H9 (cell line): ENCODE results near the gene PIP5K1C. TPM values are rescaled to one million over a fixed set of nuclear protein-coding genes. Genes with fewer than 3 reads are reported as not detected.

Source experiments
- DNase-seq: peaks from one replicate; pipeline ENCODE4 v3.0.0-alpha.2; 2017
- H2AFZ ChIP-seq: one replicate; pipeline ENCODE4 v1.6.1; 2013; ENCODE audit warnings: mild to moderate bottlenecking, low read length, control low read depth, moderate library complexity
- H2AK5ac ChIP-seq: 2 replicates; pipeline ENCODE4 v1.6.1; 2013; ENCODE audit warnings: low read length, control low read depth, mixed read lengths; ENCODE audit not compliant: insufficient read length
- H2BK120ac ChIP-seq: one replicate; pipeline ENCODE4 v1.6.1; 2013; ENCODE audit warnings: low read depth, mild to moderate bottlenecking, low read length, control low read depth, inconsistent platforms; ENCODE audit not compliant: poor library complexity, severe bottlenecking
- H2BK12ac ChIP-seq: 2 replicates; pipeline ENCODE4 v1.6.1; 2013; ENCODE audit warnings: low read length, control low read depth, mixed read lengths, low read depth; ENCODE audit not compliant: insufficient read length
- H2BK15ac ChIP-seq: 2 replicates; pipeline ENCODE4 v1.6.1; 2013; ENCODE audit warnings: low read depth, low read length, control low read depth
- H2BK20ac ChIP-seq: one replicate; pipeline ENCODE4 v1.6.1; 2013; ENCODE audit warnings: low read depth, mild to moderate bottlenecking, low read length, control low read depth, inconsistent platforms; ENCODE audit not compliant: poor library complexity, severe bottlenecking
- H2BK5ac ChIP-seq: 2 replicates; pipeline ENCODE4 v1.6.1; 2013; ENCODE audit warnings: low read length, control low read depth, mixed read lengths; ENCODE audit not compliant: insufficient read length
- H3K14ac ChIP-seq: 2 replicates; pipeline ENCODE4 v1.6.1; 2013; ENCODE audit warnings: low read length, control low read depth; ENCODE audit not compliant: insufficient read depth
- H3K18ac ChIP-seq: 2 replicates; pipeline ENCODE4 v1.6.1; 2013; ENCODE audit warnings: low read depth, mild to moderate bottlenecking, mixed read lengths, low read length, control low read depth; ENCODE audit not compliant: insufficient read length
- H3K23ac ChIP-seq: 2 replicates; pipeline ENCODE4 v1.6.1; 2013; ENCODE audit warnings: low read length, control low read depth, mixed read lengths, low read depth; ENCODE audit not compliant: insufficient read length
- H3K23me2 ChIP-seq: 2 replicates; pipeline ENCODE4 v1.6.1; 2013; ENCODE audit warnings: low read depth, mild to moderate bottlenecking, mixed read lengths, low read length, control low read depth; ENCODE audit not compliant: insufficient read length, poor library complexity, severe bottlenecking
- H3K27ac ChIP-seq: 2 replicates; pipeline ENCODE4 v1.5.1; 2013; ENCODE audit warnings: low read length, control low read depth, mixed read lengths, low read depth; ENCODE audit not compliant: insufficient read length
- H3K27me3 ChIP-seq: 2 replicates; pipeline ENCODE4 v1.6.1; 2013; ENCODE audit warnings: low read length, control low read depth, inconsistent platforms; ENCODE audit not compliant: insufficient read depth
- H3K4ac ChIP-seq: 2 replicates; pipeline ENCODE4 v1.6.1; 2013; ENCODE audit warnings: low read depth, mild to moderate bottlenecking, control low read depth, inconsistent platforms, low read length, moderate library complexity
- H3K4me1 ChIP-seq: 2 replicates; pipeline ENCODE4 v1.6.1; 2013; ENCODE audit warnings: low read length, control low read depth, inconsistent platforms; ENCODE audit not compliant: insufficient read depth
- H3K4me2 ChIP-seq: 2 replicates; pipeline ENCODE4 v1.6.1; 2013; ENCODE audit warnings: low read length, control low read depth, mixed read lengths; ENCODE audit not compliant: insufficient read length, insufficient read depth
- H3K56ac ChIP-seq: 2 replicates; pipeline ENCODE4 v1.6.1; 2013; ENCODE audit warnings: low read depth, mild to moderate bottlenecking, mixed read lengths, low read length, control low read depth; ENCODE audit not compliant: insufficient read length
- H3K79me1 ChIP-seq: 2 replicates; pipeline ENCODE4 v1.6.1; 2013; ENCODE audit warnings: low read depth, mild to moderate bottlenecking, moderate library complexity, low read length, control low read depth, inconsistent platforms; ENCODE audit not compliant: insufficient read depth, poor library complexity, severe bottlenecking
- H3K79me2 ChIP-seq: 2 replicates; pipeline ENCODE4 v1.6.1; 2013; ENCODE audit warnings: low read length, control low read depth, inconsistent platforms; ENCODE audit not compliant: insufficient read depth
- H3K9ac ChIP-seq: 2 replicates; pipeline ENCODE4 v1.6.1; 2013; ENCODE audit warnings: low read length, control low read depth, mixed read lengths; ENCODE audit not compliant: insufficient read length; ENCODE audit errors: extremely low read depth
- H3K9me3 ChIP-seq: one replicate; pipeline ENCODE4 v1.6.1; 2013; ENCODE audit warnings: low read depth, low read length, inconsistent platforms; ENCODE audit not compliant: control insufficient read depth
- H3T11ph ChIP-seq: one replicate; pipeline ENCODE4 v1.6.1; 2013; ENCODE audit warnings: mild to moderate bottlenecking, low read length, control low read depth, inconsistent platforms
- H4K20me1 ChIP-seq: one replicate; pipeline ENCODE4 v1.6.1; 2013; ENCODE audit not compliant: control insufficient read depth, insufficient read length, insufficient read depth
- H4K5ac ChIP-seq: 2 replicates; pipeline ENCODE4 v1.6.1; 2013; ENCODE audit warnings: low read depth, mild to moderate bottlenecking, mixed read lengths, low read length, control low read depth; ENCODE audit not compliant: insufficient read length
- H4K8ac ChIP-seq: replicated peaks from 2 replicates; pipeline ENCODE4 v1.6.1; 2013; ENCODE audit warnings: low read length, control low read depth, mixed read lengths, low read depth; ENCODE audit not compliant: insufficient read length
- H4K91ac ChIP-seq: 2 replicates; pipeline ENCODE4 v1.6.1; 2013; ENCODE audit warnings: low read depth, mild to moderate bottlenecking, moderate library complexity, mixed read lengths, low read length, control low read depth; ENCODE audit not compliant: insufficient read length
- H3K27ac Mint-ChIP-seq, 3 experiments: 2 replicates in 2 of 3; 3 replicates in 1 of 3; pipeline ENCODE4 v1.8.0; 2020 to 2021; ENCODE audit warnings: mixed read lengths in 3 of 3, mild to moderate bottlenecking in 1 of 3, moderate library complexity in 1 of 3
- H3K27me3 Mint-ChIP-seq: 2 replicates; pipeline ENCODE4 v1.8.0; 2021; ENCODE audit warnings: low read depth, mild to moderate bottlenecking, moderate library complexity, mixed read lengths
- H3K36me3 Mint-ChIP-seq, 3 experiments: 2 replicates in 2 of 3; 3 replicates in 1 of 3; pipeline ENCODE4 v1.8.0; 2020 to 2021; ENCODE audit warnings: low read depth in 3 of 3, mixed read lengths in 3 of 3; ENCODE audit not compliant: insufficient read depth in 1 of 3
- H3K4me1 Mint-ChIP-seq, 2 experiments: 2 replicates each; pipeline ENCODE4 v1.8.0; 2020; ENCODE audit warnings: mixed read lengths in 2 of 2
- H3K4me3 Mint-ChIP-seq, 2 experiments: 2 replicates in 1 of 2; 3 replicates in 1 of 2; pipeline ENCODE4 v1.8.0; 2020 to 2021; ENCODE audit warnings: mild to moderate bottlenecking in 2 of 2, mixed read lengths in 2 of 2, moderate library complexity in 1 of 2
- H3K9me3 Mint-ChIP-seq, 2 experiments: 2 replicates in 1 of 2; 3 replicates in 1 of 2; pipeline ENCODE4 v1.8.0; 2020; ENCODE audit warnings: mild to moderate bottlenecking in 2 of 2, mixed read lengths in 2 of 2, moderate library complexity in 1 of 2
- CTCF ChIP-seq: fragments of 200-600 bp; sonication (generic); conservative IDR thresholded peaks from 3 replicates; pipeline ENCODE4 v1.8.0; 2021; ENCODE audit warnings: antibody characterized with exemption, mild to moderate bottlenecking
- WGBS: extraction: QIAGEN DNeasy Blood & Tissue Kit; methylation state at CpG from one replicate; pipeline ENCODE4 v1.1.7; 2013; ENCODE audit warnings: missing lambda C conversion rate, low lambda C conversion rate, mixed read lengths; ENCODE audit not compliant: insufficient read length; ENCODE audit errors: extremely low coverage; 5-methylcytosine and 5-hydroxymethylcytosine counted together
- total RNA-seq: library from RNA; stranded (reverse); gene quantifications from 2 replicates; pipeline ENCODE4 v1.2.1, GENCODE V29; 2021

Gene PIP5K1C
- total RNA-seq, 1 experiment from 2014 or later, result 41.7 TPM

- Histone ChIP-seq H2BK15ac (no peak overlapping the region), H3K18ac (no peak overlapping the region), H2BK5ac (no peak overlapping the region), H4K8ac (no peak overlapping the region), H4K20me1 (no peaks in the 10 kb centered on the region), H2BK20ac (no peak overlapping the region), H4K91ac (no peak overlapping the region), H3K4ac (no peak overlapping the region), H3K4me1 (no peaks in the 10 kb centered on the region; the same call in 1 of the 2 replicates), H2BK120ac (no peak overlapping the region), H2BK12ac (no peak overlapping the region), H3K56ac (no peak overlapping the region), H3K27ac (no peak overlapping the region), H3K14ac (no peak overlapping the region), H2AK5ac (no peak overlapping the region), H3K4me2 (peak overlapping the region; percentile 56), H3K27me3 (peaks cover 5% of the 10 kb centered on the region; the same call in 1 of the 2 replicates), H3K9ac (no peak overlapping the region), H3K23ac (no peak overlapping the region), H3K79me1 (no peaks in the 10 kb centered on the region), H3K23me2 (peaks cover 2% of the 10 kb centered on the region), H4K5ac (no peak overlapping the region), H3T11ph (no peak overlapping the region), H3K9me3 (no peaks in the 10 kb centered on the region), H3K79me2 (no peaks in the 10 kb centered on the region), H2AFZ (no peak overlapping the region)
- TF ChIP-seq CTCF, result no peak
- no CpG with 5 or more reads among the region's 22 CpGs for WGBS
- Mint-ChIP-seq H3K4me1 (peaks cover 12% of the 10 kb centered on the region in 2 experiments), H3K27me3 (peaks cover 4% of the 10 kb centered on the region), H3K9me3 (peaks cover 0 to 4% of the 10 kb centered on the region in 2 experiments; a peak in 1 of 5 replicates), H3K27ac (peak overlapping the region in 1 of 3 experiments; percentile 84; a peak in 2 of 7 replicates), H3K4me3 (peak overlapping the region; percentile 58 to 79), H3K36me3 (peaks cover 7 to 12% (median 7%) of the 10 kb centered on the region in 3 experiments; a peak in 6 of 7 replicates)
- DNase-seq, result peak; percentile 86
Observed at GRCh38 chr19:3607303-3608078, 92.8 kb downstream of the PIP5K1C start.
